Right ventricle myocardium inferior (tissue), 1 donor: ENCODE data around the gene ABHD14A. TPM values are rescaled to one million over a fixed set of nuclear protein-coding genes. Genes with fewer than 3 reads are reported as not detected.
A peak's percentile ranks its signal among the peaks of the same experiment; 100 is the strongest.

Experiments
- ATAC-seq: fragments of 200-7000 bp; cut with Tn5 transposase; one replicate; pipeline ENCODE4 v1.9.1; 2020; ENCODE audit warnings: mild to moderate bottlenecking, moderate library complexity
- DNase-seq: peaks from one replicate; pipeline ENCODE4 v3.0.0; 2021; ENCODE audit errors: missing footprints
- intact Hi-C: fragments of 100-400 bp; cut with DNase I; formaldehyde crosslinking; loops from one replicate; pipeline ENCODE4 v1.11.0; 2022
- total RNA-seq: library from RNA; stranded (reverse); fragmentation: NEBNext Ultra II Directional; extraction: Animal tissue kit (Norgen Biotek cat#: 25700); gene quantifications from one replicate; pipeline ENCODE4 v1.2.1, GENCODE V29; 2021
- donor health status: DM: no; HTN: yes; CAD: no; lungs with severe emphysema.

ABHD14A gene
- total RNA-seq, 1 donor from 2014 or later: 31.5 TPM

- intact Hi-C loops: no loop called here
- ATAC-seq: no peak
- no peak for DNase-seq
Measured at GRCh38 chr3:51953445-51953844, 21.4 kb upstream of the ABHD14A start.

GRCh38 chr3:51954105-51954504, 20.8 kb upstream of the ABHD14A start:
- no peak for DNase-seq
- intact Hi-C loops: no loop called here
- ATAC-seq: no peak

- DNase-seq (no peak), ATAC-seq (no peak)
- intact Hi-C loops: no loop called here
Measured at GRCh38 chr3:51954713-51955112, 20.2 kb upstream of the ABHD14A start.

- ATAC-seq: no peak
- intact Hi-C loops: no loop called here
- peak; percentile 63 for DNase-seq
Measured at GRCh38 chr3:51955175-51955892, 19.5 kb upstream of the ABHD14A start, which contains the start of gene GPR62. GPR62 (plus strand) TSS chr3:51955381; CDS start chr3:51955653, 272 bp downstream.

DNA sequence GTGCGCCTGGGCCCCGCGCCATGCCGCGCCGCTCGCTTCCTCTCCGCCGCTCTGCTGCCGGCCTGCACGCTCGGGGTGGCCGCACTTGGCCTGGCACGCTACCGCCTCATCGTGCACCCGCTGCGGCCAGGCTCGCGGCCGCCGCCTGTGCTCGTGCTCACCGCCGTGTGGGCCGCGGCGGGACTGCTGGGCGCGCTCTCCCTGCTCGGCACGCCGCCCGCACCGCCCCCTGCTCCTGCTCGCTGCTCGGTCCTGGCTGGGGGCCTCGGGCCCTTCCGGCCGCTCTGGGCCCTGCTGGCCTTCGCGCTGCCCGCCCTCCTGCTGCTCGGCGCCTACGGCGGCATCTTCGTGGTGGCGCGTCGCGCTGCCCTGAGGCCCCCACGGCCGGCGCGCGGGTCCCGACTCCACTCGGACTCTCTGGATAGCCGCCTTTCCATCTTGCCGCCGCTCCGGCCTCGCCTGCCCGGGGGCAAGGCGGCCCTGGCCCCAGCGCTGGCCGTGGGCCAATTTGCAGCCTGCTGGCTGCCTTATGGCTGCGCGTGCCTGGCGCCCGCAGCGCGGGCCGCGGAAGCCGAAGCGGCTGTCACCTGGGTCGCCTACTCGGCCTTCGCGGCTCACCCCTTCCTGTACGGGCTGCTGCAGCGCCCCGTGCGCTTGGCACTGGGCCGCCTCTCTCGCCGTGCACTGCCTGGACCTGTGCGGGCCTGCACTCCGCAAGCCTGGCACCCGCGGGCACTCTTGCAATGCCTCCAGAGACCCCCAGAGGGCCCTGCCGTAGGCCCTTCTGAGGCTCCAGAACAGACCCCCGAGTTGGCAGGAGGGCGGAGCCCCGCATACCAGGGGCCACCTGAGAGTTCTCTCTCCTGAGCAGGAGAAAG, 18.7 kb upstream of the ABHD14A start:
- ATAC-seq (peak; percentile 79), DNase-seq (peak; percentile 78)
- intact Hi-C loops: no loop called here

GRCh38 chr3:51957520-51958205, 17.2 kb upstream of the ABHD14A start:
- DNase-seq: peak; percentile 58
- intact Hi-C loops: no loop called here
- no peak for ATAC-seq

DNA sequence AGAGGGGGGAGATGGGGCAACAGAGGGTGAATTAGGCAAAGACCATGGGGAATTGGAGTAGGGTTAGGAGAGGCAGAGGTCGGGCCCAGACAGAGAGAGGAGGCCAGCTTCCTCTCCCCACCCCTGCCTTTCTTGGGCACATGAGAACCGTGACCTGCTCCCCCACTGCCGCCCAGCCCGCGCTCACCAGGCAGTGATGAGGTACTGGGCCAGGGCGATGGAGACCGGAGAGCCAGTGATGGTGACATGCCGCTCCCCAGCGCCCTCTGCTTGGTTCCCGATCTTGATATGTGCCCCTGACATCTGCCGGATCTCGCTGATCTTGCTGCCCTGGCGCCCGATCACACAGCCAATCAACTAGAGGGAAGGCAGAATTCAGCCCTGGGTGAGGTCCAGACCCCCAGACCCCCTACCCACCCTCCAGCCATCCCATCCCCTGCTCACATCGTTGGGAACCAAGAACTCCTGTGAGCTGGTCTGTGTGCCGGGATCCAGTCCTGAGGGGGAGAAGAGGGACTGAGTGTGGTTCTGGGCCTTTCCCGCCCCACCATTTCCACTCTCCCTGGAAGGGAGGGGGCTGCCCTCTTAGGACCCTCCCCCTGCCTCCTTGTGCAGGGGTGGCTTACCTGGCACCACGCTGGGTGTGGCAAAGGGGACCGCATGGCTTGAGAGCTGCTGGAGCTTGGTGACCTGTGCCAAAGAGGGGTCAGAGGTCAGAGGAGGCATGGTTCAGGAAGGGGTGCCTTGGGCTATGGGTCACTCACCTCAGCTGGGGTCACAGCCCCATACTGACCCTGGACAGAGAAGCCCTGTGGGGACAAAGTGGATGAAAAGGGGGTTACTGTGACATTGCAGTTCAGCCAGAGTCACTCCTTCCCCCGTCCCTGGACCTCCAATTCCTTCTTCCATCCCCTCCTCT, 16.0 kb upstream of the ABHD14A start:
- ATAC-seq (no peak), DNase-seq (peak; percentile 46)
- intact Hi-C loops: no loop called here

DNA sequence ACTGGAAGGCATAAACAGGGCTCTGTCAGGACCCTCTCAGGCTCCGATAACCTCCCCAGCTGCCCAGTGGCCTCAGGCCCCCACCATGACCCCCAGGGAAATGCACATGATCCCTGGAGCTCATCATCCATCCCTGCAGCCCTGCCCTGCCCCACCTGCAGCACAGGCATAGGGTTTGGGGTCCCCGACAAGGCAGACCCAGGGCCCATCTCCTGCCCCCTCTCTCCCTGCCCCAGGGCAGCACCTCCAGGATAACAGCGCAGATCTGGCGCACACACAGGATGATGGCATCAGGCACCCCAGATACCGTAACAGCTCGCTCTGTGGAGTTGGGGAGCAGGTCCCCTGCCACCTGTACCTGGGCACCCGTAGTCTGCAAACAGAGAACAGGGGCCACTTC, 15.2 kb upstream of the ABHD14A start:
- ATAC-seq: no peak
- peak; percentile 30 for DNase-seq

GRCh38 chr3:51960386-51960785, 14.5 kb upstream of the ABHD14A start:
- ATAC-seq (no peak), DNase-seq (peak; percentile 50)
- intact Hi-C loops: no loop called here

More for the DNA sequence above, 15.2 kb upstream of the ABHD14A start:
- intact Hi-C loops: no loop called here

GRCh38 chr3:51961011-51961410, 13.9 kb upstream of the ABHD14A start:
- peak; percentile 51 for DNase-seq
- intact Hi-C loops: no loop called here
- no peak for ATAC-seq

- peak; percentile 82 for ATAC-seq
- peak; percentile 61 for DNase-seq
- intact Hi-C loops: no loop called here
Measured at GRCh38 chr3:51961602-51962569, 13.0 kb upstream of the ABHD14A start.

DNA sequence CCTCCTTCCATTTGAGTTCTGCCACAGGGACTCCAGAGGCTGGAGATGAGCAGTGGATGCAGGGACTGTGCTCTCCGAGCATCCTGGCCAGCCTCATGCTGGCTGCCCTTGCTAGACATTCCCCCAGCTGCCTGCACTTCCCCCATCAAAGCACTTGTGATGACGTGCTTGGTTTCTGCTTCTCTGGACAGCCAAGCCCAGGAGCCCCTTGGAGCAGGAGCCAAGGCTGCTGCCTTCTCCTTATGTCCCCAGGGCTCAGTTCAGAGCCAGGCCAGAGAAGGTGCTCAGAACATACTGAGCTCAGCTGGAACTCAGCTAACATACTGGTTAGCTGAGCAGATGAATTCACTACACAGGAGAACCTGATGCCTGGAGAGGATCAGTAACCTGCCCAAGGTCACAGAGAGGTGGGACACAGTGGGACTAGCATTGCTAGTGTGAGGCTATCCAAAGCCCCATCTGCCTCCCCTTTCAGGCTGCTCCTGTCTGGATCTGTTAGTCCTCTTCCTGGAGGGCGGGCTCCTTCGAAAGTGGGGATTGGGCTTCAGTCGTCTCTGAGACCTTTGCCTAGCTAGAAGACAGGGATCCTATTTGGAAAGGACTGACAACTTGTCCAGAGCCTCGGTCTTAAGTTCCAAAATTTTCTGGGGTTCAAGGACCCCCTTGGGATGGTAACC, 11.9 kb upstream of the ABHD14A start:
- intact Hi-C loops: no loop called here
- DNase-seq (peak; percentile 65), ATAC-seq (no peak)

DNA sequence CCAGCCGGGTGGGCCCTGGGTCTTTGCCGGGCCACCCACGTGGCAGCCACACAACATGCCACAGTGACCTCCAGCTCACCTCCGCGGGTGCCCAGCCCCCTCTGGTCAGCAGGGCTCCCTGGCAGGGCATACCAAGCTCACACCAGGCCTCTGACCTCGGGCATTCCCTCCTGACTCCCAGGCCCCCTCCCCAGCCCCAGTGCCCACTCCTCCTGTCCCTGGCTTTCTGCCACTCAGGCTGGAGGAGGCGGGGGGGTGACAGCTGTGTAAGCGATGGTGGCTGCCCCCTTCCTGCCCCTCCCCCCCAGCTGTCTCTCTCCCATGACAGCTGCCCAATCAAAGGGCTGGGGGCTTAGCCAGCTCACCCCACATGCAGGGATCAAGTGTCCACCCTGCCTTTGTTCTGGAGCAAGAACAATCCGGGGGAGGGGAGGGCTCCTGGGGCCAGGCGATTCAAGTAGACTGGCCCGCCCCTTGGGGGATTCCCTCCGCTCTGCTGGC, 10.9 kb upstream of the ABHD14A start:
- DNase-seq (peak; percentile 49), ATAC-seq (no peak)
- intact Hi-C loops: no loop called here

DNA sequence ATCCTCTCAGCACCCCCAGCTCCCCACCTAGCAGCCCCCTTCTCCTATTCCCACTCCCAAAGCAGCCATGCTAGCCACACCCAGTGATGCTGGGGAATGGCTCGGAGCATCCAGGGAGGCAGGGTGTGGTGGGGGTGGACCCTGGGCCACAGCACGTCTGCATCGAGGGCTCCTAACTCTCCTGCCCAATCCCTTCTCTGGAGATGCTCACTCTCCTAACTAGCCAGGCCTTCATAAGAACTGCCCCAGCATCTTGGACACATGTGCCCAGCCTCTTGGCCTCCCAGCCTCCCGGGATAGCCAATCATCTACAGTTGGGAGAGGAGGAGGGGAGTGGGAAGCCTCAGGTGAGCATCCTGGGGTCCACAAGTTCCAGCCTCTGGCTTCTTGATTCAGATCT, 10.3 kb upstream of the ABHD14A start:
- DNase-seq: peak; percentile 58
- no peak for ATAC-seq
- intact Hi-C loops: no loop called here

GRCh38 chr3:51966016-51966415, 8.8 kb upstream of the ABHD14A start:
- peak; percentile 1 for DNase-seq
- no peak for ATAC-seq
- intact Hi-C loops: no loop called here

- DNase-seq (peak; percentile 55), ATAC-seq (no peak)
- intact Hi-C loops: no loop called here
Measured at GRCh38 chr3:51966486-51966885, 8.4 kb upstream of the ABHD14A start.
